ENCODE results near the gene HTT-AS. TPM values are rescaled to one million over a fixed set of nuclear protein-coding genes. Genes with fewer than 3 reads are reported as not detected.
"Not testable (repeated sequence)": the region's sequence is repeated elsewhere in the genome, so short reads cannot be mapped to it uniquely, and the experiment has no call there.

Gene HTT-AS
- total RNA-seq, 1 donor from 2014 or later, result not detected

DNA sequence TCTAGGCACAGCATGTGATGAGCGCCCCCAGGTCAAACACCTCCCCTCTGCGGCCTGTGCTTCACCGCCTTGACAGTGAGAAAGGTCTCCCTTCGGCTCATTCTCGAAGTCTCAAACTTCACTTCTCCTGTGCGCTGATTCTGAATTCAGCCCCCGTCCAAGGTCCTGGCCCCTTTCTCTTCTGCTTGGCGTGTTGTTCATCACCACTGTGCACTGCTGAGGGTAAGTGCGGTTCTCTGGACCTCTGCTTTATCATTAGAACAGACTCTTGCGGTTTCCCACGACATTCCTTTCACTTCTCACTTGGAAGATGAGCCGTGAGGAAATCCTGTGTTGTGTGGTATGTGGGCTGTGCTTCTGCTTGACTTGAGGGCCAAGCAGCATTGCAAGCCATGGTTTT is 11.9 kb downstream of the HTT-AS start:
- Histone ChIP-seq H3K4me3 (no peak overlapping the region), H3K27ac (no peak overlapping the region), H3K9me3 (no peaks in the 10 kb centered on the region), H3K36me3 (no peaks in the 10 kb centered on the region), H3K27me3 (ENCODE audit: low read depth) (no peaks in the 10 kb centered on the region), H3K4me1 (no peaks in the 10 kb centered on the region)
- ATAC-seq, result peak in 1 of 2 donors; percentile 52
- intact Hi-C loops (cut with DNase I), result no loop called here
- TF ChIP-seq, protein P1, sequence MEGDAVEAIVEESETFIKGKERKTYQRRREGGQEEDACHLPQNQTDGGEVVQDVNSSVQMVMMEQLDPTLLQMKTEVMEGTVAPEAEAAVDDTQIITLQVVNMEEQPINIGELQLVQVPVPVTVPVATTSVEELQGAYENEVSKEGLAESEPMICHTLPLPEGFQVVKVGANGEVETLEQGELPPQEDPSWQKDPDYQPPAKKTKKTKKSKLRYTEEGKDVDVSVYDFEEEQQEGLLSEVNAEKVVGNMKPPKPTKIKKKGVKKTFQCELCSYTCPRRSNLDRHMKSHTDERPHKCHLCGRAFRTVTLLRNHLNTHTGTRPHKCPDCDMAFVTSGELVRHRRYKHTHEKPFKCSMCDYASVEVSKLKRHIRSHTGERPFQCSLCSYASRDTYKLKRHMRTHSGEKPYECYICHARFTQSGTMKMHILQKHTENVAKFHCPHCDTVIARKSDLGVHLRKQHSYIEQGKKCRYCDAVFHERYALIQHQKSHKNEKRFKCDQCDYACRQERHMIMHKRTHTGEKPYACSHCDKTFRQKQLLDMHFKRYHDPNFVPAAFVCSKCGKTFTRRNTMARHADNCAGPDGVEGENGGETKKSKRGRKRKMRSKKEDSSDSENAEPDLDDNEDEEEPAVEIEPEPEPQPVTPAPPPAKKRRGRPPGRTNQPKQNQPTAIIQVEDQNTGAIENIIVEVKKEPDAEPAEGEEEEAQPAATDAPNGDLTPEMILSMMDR (IDR thresholded peaks at IDR 0.05), result no peak
- no peak for DNase-seq

DNA sequence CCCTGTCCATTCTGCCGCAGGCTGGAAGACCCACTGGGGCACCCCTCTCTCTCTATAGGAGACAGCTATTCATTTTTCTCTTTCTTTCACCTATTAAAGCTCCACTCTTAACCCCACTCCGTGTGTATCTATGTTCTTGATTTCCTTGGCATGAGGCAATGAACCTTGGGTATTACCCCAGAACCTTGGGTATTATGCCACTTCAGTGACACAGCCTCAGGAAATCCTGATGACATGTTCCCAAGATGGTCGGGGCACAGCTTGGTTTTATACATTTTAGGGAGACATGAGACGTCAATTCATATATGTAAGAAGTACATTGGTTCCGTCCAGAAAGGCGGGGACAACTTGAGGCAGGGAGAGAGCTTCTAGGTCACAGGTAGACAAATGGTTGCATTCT is 13.4 kb downstream of the HTT-AS start:
- no peak for ATAC-seq
- no peak for DNase-seq
- H3K9me3 ChIP-seq, result no peaks in the 10 kb centered on the region
- H3K27ac ChIP-seq, result no peak overlapping the region
- no peak overlapping the region for H3K4me3 ChIP-seq
- TF ChIP-seq, protein P1 (IDR thresholded peaks at IDR 0.05), result no peak
- no peaks in the 10 kb centered on the region for H3K4me1 ChIP-seq
- H3K27me3 ChIP-seq (ENCODE audit: low read depth), result no peaks in the 10 kb centered on the region
- intact Hi-C loops (cut with DNase I), result no loop called here
- no peaks in the 10 kb centered on the region for H3K36me3 ChIP-seq

DNA sequence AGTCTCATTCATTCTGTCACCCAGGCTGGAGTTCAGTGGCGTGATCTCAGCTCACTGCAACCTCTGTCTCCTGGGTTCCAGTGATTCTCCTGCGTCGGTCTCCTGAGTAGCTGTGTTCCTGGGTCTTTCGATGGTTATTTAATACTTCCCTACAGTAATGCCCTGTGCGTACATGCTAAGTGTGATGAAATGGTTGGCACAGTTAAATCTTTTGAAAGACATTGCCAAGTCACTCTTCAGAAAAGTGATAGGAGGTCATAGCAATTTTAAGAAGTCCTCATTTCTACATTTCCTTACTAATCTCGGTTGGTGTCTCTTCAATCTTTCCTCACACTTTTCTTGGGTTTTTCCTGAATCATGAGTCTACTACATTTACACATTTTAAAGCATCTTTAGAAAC is 14.4 kb downstream of the HTT-AS start:
- H3K4me3 ChIP-seq, result no peak overlapping the region
- TF ChIP-seq, protein P1 (IDR thresholded peaks at IDR 0.05), result no peak
- intact Hi-C loops (cut with DNase I), result no loop called here
- H3K27ac ChIP-seq, result no peak overlapping the region
- H3K4me1 ChIP-seq, result no peaks in the 10 kb centered on the region
- no peaks in the 10 kb centered on the region for H3K27me3 ChIP-seq (ENCODE audit: low read depth)
- no peaks in the 10 kb centered on the region for H3K9me3 ChIP-seq
- DNase-seq, result no peak
- no peaks in the 10 kb centered on the region for H3K36me3 ChIP-seq
- ATAC-seq, result peak in 1 of 2 donors; percentile 31

DNA sequence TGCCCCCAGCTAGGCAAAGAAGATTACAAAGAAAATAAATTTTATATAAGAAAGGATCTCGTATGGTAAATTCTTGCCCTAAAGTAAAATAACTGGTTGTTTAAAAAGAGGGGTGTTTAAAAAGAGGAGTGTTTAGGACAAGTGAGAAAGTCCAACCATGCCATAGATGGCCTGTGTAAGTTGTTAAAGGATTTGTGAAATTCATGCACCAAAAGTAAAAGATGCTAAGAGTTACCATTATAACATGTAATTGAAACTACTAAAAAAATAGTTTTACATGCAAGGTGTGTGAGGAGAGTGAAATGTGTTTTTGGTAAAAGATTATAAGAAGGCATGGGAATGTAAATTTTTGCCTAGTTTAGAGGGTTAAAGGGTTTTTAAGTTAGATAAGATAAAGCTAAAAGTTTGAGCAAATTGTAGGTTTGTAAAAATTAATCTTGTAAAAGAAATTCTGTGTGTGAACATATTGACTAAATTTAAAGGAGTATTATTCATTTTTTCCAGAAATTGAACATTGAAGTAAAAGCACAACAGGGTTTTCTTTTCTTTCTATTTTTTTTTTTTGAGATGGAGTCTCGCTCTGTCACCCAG is 20.1 kb downstream of the HTT-AS start:
- Histone ChIP-seq H3K9me3 (no peaks in the 10 kb centered on the region), H3K27ac (no peak overlapping the region), H3K27me3 (ENCODE audit: low read depth) (no peaks in the 10 kb centered on the region), H3K4me1 (no peaks in the 10 kb centered on the region), H3K36me3 (no peaks in the 10 kb centered on the region), H3K4me3 (no peak overlapping the region)
- intact Hi-C loops (cut with DNase I), result no loop called here
- ATAC-seq (no peak), DNase-seq (no peak)
- TF ChIP-seq, protein P1 (IDR thresholded peaks at IDR 0.05), result no peak

DNA sequence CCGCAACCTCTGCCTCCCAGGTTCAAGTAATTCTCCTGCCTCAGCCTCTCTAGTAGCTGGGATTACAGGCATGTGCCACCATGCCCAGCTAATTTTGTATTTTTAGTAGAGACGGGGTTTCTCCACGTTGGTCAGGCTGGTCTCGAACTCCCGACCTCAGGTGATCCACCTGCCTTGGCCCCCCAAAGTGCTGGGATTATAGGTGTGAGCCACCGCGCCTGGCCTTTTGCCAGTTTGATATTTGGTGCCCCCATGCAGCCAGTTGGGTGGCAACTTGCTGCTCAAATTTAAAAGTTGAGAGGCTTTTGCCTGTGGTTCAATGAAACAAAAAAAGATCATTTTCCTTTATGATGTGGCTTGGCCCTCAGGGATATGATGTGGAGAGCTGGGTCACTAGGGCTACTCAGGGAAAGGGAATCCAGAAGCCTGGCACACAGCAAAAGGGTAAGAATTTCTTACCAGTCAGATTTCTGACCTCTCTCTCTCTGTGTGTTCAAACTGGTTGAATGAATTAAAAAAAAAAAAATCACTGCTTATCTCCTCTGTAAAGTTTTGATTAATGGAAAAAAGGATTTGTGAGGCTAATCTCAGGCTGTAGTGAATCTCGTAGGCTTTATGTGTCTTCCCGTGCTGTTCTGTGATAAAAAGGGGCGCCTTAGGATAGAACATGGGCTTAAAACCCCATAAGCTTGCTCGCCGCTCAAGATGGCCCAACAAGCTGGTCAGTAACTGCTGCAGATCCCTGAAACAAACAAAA is 23.0 kb downstream of the HTT-AS start:
- H3K27ac ChIP-seq; H3K4me3 ChIP-seq; DNase-seq; intact Hi-C loops (cut with DNase I); ATAC-seq; H3K4me1 ChIP-seq; H3K9me3 ChIP-seq; H3K36me3 ChIP-seq; H3K27me3 ChIP-seq (ENCODE audit: low read depth): not testable (repeated sequence)

Data from lower lobe of right lung (tissue), 2 donors.